DMS79 treated with DMSO at 0.1 percent for 48 hours (cell line): ENCODE data around the gene SENP1.

ENCODE experiments used
- DNase-seq: peaks from one replicate; lab custom pipeline; 2025; lab: John Stamatoyannopoulos, UW

SENP1 gene

DNA sequence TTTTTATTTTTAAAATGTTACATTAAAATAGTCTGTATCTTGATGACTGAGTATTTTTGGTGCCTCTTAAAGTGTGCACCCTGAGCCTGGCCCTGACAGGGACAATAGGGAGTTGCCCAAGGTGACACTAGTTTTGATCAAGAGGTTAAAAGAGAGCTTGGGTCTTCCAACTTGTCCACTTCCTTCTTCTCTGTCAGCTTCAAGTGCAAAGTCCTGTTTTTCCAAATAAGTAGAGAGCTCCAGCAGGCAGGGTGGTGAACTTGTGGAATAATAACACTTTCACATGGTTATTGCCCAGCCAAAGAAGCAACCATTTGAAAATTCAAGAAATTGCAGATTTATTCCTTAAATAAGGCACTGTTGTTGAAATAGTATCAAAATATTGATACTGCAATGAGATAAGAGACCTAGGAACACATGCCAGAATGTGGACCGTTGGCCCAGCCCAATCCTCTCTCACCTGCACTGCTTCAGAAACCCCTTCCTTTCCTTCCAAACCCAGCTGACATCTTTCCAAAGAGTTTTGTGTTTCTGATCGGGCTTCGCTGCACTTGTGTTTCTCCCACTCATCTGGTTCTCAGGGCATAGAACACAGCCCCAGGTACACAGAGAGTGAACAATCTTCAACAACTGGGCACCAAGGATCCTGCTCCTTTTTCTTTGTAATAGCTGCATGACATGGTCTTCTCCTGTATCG is 87.8 kb downstream of the SENP1 start:
- no peak for DNase-seq

DNA sequence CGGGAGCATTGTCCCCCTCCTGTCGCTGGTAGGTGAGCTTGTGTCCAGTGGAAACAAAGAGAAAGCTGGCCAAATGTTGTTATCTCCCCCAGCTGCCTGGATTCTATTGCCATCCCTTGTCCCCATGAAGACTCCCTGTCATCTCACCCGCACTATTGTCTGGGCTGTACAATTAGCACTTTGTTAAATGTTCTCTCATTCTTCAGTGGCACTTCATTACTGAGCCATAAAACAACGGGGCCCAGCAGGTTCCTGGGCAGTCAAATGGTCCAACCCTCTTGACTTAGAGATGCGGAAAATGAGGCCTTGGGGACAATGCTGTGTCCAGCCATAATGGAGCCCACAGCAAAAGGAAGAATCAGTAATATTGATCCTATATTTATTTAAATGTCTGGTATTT is 88.4 kb downstream of the SENP1 start:
- no peak for DNase-seq

DNA sequence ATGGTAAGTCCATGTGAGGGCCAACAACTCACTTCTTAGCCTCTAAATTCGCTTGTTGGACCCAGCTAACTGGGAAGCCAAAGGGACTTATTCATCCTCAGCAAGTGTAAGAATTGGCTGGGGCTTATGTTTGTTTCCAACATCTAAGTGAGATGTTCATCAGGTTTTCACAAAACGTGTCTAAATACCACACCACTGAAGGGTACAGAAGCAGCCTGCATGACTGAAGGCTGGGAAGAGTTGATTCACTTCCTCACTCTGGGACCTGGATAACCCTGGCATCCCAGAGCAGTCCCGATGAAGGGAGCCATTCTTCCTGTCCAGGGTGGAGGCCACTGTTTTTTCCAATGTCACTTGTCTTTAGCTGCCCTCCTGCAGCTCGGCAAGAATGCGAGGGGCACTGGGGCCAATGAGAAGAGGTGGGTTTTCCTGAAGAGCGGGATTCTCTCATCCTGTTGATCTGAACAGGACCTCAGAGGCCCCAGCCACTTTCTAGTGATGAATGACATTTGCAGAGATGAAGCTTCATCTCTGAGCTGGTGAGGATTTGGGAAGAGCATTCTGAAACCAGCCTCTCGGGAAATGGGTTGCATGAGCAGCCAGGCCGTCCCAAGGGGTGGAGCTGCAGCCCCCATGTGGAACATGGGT is 89.4 kb downstream of the SENP1 start:
- DNase-seq: no peak

DNA sequence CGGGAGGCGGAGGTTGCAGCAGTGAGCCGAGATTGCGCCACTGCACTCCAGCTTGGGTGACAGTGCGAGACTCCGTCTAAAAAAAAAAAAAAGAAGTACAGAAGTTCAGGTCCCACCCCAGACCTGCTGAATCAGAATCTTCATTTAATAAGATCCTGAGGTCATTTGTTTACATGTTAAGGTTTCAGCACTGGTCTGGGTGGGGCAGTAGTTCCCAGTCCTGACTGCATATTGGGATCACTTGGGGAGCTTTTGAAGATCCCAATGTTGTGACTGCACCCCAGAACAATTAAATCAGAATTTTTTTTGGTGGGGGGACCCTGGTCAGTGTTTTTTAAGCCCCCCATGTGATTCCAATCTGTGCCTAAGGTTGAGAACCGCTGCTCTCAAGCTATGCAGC is 89.9 kb downstream of the SENP1 start:
- DNase-seq: no peak

DNA sequence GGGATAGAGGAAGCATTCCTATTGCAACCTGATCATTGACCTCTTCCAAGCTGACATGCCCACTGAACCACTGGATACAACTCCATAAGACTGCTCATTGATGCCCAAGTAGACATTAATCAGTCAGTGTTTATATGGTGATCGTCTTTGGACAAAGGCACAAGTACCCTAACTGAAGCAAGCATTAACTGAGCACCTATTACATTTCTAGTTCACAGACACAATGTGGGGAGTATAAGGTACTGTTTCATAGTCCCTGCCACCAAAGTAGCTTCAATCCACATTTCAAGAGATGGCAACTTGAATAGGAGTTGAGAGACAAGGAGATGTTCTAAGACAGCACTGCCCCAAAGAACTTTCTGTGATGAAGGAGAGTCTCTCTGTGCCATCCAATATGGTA is 90.8 kb downstream of the SENP1 start:
- no peak for DNase-seq

DNA sequence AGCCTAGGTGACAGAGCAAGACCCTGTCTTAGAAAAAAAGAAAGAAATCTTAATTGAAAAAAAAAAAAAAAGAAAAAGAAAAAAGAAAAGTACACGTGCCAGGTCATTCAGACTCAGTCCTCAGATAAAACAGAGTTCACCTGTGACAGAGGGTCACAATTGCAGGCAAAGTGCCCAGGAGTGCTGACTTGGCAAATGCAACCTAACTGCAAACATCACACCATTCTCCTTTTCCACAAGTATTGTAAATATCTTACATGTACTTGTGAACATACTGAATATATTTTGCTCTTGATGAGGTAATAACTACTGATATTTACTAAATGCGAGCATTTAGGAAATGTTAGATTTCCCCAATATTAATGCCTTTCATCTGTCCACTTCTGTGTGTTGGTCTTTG is 92.6 kb downstream of the SENP1 start:
- no peak for DNase-seq

DNA sequence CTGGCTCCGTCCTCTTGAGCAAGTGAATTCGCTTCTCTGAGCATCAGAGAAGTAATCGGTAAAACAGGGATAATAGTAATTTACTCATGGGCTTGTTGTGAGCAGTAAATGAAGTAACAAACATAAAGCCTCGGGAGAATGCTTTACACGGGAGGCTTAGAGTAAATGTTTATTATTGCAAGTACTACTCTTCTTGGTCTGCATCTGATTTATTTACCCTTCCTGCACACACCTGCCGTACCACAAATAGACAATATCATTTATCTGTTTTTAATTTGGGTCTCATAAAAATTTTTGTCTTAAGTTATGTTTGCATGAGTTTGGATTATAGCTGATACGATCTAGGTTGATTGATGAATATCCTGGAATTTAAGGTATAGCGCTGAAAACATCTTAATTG is 93.8 kb downstream of the SENP1 start:
- DNase-seq: no peak

DNA sequence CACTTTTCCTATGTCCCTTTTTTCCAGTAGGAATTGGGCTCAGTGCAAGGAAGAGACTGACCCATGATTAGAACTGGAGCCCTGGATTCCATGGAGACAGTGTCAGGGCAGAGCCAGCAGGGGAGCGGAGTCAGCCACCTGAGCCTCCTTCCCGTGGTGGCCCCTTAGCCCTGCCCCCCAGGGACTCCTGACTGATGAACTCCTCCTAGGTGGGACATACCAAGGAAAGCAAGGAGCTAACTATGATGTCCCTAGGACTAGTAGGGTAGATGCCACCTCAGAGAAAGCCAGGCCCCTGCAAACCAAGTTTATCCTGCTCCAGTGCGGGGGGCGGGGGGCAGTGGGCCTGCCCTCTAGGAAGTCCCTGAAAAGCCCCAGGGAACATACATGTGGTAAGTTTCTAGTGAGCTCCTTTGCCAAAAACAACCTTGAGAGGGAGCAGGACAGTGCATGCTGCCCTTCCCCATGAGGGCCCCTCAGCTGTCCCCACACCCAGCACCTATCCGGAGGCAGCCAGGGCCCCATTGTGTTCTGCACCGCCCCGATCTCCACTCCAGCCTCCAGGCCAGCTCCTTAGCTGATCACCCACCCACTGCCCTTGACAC is 95.4 kb downstream of the SENP1 start:
- DNase-seq: no peak

DNA sequence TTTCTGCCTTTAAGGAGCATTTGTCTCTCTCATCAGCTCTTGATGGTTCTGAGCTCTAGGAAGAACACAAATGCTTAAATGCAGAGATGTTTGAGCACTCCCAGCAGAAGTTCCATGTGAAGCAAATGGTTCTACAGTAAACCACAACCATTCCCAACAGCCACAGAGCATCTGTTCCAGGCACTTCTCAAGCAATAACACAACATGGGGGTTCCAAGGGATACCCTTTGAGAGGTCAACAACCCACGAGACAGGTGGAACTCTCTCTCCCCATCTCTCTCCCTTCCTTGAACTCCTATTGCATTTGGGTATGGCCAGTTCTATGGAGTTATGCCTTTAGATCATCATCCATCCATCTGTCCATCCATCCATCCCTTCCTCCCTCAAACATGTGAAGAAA is 96.4 kb downstream of the SENP1 start:
- DNase-seq: no peak

DNA sequence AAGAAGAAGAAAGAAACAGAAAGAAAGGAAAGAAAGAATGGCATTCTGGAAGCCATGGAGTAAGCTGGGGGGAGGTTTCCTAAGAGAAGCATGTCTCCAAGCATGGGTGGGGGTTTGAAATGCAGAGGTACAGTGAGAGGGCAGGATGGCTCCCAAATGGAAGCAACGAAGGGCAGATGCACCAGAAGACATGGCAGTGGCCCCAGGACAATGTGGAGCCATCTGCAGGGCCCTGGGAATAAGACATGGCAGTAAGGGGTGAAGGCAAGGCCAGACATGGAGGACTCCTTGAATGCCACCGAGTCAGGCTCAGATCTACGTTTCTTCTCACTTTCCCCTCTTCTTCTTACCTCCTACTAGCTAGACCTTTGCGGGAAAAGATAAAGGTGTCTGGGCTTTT is 96.9 kb downstream of the SENP1 start:
- DNase-seq: no peak

DNA sequence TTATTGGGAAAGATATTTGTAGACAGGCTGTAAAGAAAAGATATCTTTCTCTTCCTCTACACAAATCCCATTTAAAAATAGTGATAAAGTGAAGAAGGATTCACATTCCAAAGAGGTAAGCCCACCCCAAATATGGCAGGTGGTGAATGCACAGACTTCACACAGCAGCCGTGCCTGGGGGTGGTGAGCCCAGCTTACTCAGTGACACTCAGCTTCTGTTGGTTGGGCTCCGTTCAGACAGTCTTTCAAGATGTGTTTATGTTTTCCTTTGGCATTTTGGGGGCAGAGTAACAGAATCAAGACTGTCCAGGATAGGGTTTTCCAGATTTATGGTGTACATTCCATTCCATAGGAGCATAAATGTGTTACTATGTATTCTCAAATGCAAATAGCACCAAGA is 97.5 kb downstream of the SENP1 start:
- no peak for DNase-seq

DNA sequence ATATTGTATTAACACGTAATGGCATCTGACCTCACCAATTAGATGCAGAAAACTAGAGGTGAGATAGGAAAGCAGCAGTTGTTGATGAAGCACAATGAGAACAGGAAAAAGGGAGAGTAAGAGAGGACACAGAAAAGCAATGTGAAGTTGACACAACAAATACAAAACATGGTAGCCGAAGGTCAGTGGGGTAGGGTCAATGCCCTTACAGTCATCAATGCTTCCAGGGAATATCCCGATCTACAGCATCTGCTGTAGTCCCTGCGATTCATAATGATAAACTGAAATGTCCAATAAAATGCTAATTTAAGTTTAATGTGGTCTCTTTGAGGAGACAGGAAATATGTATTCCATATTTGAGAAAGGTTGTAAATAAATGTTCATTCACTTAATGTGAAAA is 98.7 kb downstream of the SENP1 start:
- no peak for DNase-seq

DNA sequence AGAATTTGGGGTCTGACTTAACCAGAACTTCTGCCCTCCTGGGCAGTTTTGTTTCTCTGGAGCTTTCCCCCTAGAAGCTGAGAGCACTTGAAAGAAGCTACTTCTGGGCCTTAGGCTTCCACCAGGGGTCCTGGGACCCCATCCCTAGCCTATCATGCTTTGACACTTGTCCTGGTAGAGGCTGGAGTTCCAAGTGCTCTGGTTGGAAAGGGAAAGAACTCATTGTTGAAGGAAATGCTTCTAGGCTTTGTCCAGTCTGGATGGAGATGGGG is 100.2 kb downstream of the SENP1 start:
- no peak for DNase-seq

DNA sequence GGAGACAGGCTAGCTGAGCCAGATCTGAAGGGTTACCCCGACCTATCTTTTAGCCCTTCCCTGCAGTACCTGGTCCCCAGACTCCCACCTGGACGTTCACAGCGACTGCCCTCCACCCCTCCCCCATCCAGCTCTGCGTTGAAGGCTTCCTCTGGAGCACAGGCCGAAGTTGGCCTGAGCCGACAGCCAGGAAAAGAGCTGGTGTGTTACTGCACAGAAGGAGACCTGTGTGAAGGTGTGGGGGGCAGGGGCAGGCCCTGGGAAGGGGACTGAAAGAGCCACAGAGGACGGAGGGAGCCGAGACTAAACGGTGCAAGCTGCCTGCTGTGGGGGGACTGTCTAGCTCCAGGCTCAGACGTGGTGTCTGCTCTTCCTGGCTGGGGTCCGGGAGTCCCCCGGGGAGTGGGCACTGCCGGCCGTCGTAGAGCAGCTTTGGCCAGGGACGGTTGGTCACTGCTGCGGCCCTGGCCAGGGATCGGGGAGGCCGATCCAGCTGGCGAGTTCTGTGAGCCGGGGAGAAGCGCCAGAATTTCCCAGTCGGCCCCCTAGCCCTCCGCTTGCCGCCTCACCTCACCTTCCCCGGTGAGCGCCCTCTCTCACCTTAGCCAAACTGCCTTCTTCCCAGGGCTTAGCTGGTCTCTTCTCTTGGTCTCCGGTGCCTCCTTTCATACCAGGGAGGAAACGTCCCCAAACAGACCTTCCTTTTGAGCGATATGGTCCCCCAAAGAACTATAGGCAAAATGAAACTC is 100.7 kb downstream of the SENP1 start:
- no peak for DNase-seq

DNA sequence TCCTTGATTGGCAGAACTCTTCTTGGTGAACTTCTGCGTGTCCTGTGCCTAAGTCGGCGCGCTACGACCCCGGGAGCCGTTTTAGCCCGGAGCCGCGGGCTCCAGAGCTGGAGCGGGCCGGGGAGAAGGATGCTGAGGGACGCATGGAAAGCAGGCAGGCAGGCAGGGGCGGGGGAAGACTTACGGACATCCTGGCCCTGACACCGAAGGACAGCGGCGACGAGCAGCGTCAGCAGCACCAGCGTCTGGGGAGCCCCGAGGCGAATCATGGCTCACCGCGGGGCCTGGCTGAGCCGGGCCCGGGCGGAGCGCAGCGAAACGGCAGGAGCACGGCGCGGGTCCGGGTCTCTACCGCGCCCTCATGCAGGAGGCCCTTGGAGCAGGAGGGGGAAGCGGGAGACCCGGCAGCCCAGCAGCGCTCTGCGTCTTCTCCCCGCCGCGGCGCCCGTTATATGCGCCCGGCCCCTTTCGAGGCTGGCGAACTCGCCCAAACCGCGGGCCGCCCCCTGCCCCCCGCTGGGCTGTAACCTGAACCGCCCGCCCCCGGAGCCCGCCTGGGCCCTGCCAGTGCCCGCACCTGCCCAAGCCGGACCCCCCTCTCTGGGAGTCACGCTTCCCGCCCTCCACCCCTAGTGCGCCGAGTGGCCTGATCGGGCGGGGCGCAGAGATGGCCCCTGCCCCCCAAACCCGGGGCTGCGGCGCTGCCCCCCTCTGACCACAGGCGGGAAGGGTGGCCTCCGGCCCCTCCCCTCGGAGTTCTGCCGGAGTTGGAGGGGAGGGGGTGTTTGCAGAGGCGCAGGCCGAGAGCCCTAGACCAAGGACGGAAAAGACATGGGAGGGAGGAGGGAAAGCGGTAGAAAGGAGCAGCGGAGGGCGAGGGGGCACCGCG is 101.6 kb downstream of the SENP1 start, which contains the start of gene COL2A1:
TSS of gene COL2A1 (minus strand) at position 424 of the 889 bp plus-strand sequence. CDS start at position 269, 155 bp downstream.
- peak; percentile 87 for DNase-seq

DNA sequence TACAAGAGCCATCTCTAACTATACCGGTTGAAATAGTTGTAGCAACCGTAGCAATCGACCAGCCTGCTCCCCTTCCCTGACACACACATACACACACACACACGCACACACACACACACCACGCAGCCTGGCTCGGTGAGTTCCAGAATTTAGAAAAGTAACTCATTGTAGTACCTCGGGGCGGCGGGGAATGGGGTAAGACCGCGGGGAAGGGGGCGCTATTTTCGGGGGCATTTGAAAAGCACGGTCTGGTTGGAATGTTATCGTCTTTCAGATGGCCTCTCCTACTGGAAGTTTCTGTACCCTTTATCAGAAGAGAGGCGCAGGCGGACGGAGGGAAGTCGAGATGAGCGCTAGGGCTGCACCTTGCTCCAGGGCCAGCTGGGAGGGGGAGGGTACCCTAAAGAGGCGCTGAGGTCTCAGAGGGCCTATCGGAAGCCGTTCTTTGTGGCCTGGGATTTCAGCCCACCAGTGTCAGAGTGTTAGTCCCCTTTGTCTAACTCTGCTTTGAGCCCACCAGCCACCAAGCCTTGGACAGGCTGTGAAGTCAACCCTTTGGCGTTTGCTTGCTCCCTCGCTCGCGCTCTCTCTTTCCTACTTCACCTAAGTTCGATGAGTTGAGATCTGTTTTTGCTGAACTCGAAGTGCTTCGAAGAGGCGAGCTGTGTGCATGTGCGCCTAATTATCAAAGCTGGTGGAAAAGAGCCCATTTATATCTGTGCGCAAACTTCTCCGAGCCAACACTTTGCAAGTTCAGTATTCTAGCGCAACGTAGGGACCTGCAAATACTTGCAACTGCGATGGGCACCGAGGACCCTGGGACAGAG is 102.4 kb downstream of the SENP1 start:
- DNase-seq: peak; percentile 13

DNA sequence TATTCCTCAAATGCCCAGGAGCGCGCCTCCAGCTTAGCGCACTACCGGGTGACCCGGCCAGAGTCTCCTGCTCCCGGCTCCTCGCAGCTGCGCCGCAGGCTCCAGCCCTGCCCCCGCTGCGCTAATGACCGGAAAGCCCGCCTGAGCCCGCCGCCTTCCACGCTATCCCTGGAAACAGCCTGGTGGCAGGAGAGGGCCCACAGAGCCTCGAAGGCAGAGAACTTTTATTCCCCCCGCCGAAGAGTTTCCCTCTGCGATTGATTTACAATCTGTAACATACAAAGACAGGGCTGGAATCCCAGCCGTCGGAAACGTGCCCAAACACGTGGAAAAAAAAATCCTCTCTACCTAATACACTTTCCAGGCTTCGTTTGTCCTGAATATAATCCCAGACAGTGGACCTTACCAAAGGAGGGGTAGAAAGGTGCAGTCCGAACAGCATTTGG is 103.1 kb downstream of the SENP1 start:
- DNase-seq: peak; percentile 55

DNA sequence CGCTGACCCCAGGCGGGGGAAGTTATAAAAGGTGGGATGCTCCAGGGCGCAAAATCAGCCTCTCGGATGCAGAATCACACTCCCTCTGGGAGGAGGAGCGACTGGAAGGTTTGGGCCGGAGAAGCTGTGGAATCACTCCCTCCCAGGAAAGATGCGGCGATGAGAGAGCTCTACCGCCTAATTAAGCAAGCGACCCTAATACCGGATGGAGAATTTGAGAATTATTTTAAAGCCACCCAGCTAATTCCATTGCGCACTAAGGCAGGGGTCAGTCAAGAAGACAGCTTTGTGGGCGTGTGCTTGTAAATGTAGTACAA is 103.5 kb downstream of the SENP1 start:
- DNase-seq: no peak

DNA sequence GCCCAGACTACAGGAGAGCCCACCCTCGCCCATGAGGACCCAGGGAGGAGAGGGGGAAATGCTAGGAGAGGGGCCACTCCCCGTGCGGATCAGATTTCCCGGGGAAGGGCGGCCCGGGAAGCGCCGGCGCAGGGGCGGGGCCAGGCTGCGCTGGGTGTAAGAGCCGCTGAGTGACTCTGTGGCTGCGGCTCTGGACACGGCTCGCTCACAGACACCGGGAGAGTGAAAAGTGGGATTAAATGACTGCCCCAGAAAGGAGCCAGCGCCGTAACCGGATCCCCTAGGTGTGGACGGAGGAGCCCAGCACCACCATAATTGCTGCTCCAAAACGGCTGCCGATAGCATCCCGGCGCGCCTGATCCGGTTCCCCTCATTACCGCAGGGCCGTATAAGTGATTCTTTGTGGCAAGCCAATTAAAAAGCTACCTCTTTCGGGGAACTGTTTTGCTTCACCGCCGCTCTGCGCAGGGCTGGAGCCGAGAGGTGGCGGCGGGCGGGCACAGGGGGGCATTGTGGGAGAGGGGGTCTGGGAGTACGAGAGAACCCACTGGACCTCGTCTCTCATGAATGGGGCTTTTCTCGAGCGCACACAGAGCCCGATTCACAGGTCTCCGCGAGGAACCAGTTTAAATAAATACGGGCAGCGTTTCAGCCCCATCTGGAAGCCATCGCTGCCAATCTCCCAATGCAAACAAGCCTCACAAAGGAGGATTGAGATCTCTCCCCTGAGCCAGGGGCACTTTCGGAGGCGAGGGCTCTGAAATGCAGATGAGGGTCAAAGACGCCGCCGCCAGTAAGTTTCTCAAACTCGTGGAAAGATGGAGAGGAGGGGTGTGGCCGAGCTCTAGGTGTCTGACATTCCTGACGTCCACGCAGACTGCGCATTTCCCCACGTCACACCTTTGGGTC is 104.1 kb downstream of the SENP1 start:
- peak; percentile 32 for DNase-seq

DNA sequence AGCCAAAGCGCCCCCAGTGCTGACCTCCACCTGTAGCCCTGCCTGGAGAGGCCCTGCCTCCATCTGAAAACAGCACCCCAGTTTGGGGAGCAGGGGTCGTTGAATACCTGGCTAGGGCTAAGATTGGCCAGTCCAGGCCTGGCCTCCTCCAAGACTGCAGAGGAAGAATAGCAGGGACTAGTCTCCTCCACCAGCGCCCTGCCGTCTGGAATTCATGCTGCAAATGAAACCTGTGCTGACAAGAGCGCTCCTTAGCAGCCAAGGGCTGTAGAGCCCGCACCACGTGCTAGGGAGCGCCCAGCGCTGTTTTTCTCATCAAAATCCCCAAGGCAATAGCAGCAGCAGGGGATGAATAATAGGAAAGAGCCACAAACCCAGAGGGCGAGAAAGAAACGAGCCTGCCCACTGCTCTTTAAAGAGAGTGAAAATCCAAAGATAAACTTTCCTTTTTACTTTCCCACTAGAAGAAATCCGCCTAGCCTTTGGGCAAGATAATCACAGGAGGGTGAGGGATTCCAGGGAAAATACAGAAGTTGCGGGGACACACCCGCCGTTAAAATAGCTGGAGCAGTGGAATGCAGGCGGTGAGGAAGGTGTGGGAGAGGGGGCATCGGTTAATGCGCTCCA is 104.9 kb downstream of the SENP1 start:
- peak; percentile 30 for DNase-seq
